Transverse colon (tissue), 4 donors: Measurements from ENCODE around the gene VSTM4. TPM values are rescaled to one million over a fixed set of nuclear protein-coding genes. Genes with fewer than 3 reads are reported as not detected.

Experiments
- DNase-seq: peaks from one replicate; pipeline ENCODE4 v3.0.0-alpha.2; 2019
- H3K27ac ChIP-seq, 4 donors: fragments of 200-600 bp; sonication (generic); 2 replicates each; pipeline ENCODE4 v1.5.1; 2016 to 2018; ENCODE audit warnings: inconsistent platforms in 4 of 4
- H3K27me3 ChIP-seq: fragments of 200-600 bp; sonication (generic); 2 replicates; pipeline ENCODE4 v1.5.1; 2017; ENCODE audit warnings: inconsistent platforms
- H3K36me3 ChIP-seq, 4 donors: fragments of 200-600 bp; sonication (generic); 2 replicates each; pipeline ENCODE4 v1.5.1; 2017 to 2019; ENCODE audit warnings: inconsistent platforms in 4 of 4
- H3K4me1 ChIP-seq, 4 donors: fragments of 200-600 bp; sonication (generic); 2 replicates each; pipeline ENCODE4 v1.5.1; 2017 to 2020; ENCODE audit warnings: inconsistent platforms in 4 of 4
- H3K4me3 ChIP-seq, 4 donors: fragments of 200-600 bp; sonication (generic); 1 replicate in 1 of 4; 2 replicates in 3 of 4; pipeline versions ENCODE4 v1.5.1 to v1.6.1; 2017 to 2019; ENCODE audit warnings: inconsistent platforms in 4 of 4
- H3K9me3 ChIP-seq, 2 donors: fragments of 200-600 bp; sonication (generic); 2 replicates each; pipeline ENCODE4 v1.5.1; 2017 to 2019; ENCODE audit warnings: inconsistent platforms in 2 of 2
- EP300 ChIP-seq: sonication (generic); formaldehyde crosslinking; IDR thresholded peaks from one replicate; pipeline ENCODE4 v1.6.1; 2017; ENCODE audit warnings: antibody characterized with exemption, low read depth
- POLR2A ChIP-seq: fragments of 450-650 bp; IDR thresholded peaks from one replicate; pipeline ENCODE4 v1.6.1; 2016; ENCODE audit warnings: antibody characterized with exemption, mild to moderate bottlenecking, moderate library complexity
- POLR2AphosphoS5 ChIP-seq, 3 donors: sonication (generic); formaldehyde crosslinking; IDR thresholded peaks; one replicate each; pipeline ENCODE4 v1.6.1; 2016; ENCODE audit warnings: antibody characterized with exemption in 3 of 3
- WGBS, 2 donors: methylation state at CpG; one replicate each; pipeline ENCODE4 v1.1.5; 2018; ENCODE audit warnings: low coverage in 1 of 2; 5-methylcytosine and 5-hydroxymethylcytosine counted together
- in situ Hi-C, 4 donors: fragments of 200-750 bp; cut with MboI; loops; one replicate each; pipeline versions ENCODE4 v1.15.0 to v1.15.1; 2017; ENCODE audit warnings: low sequenced_read_pairs in 3 of 4, low pct_ligation_motif_present in 1 of 4, low pct_unique_long_range_greater_than_20kb in 1 of 4
- intact Hi-C: fragments of 100-400 bp; cut with DNase I; formaldehyde crosslinking; loops from one replicate; pipeline ENCODE4 v1.15.1; 2023; ENCODE audit warnings: low total_unique reads
- total RNA-seq, 4 donors: library from RNA; depleted of rRNA; stranded (reverse); fragments of >200 nt; gene quantifications; one replicate each; pipeline ENCODE4 v1.1.0, GENCODE V29; 2016
- TF ChIP-seq, protein P1 (sequence below), 5 experiments: fragments of 200-600 bp in 3 of 5; fragments of 450-650 bp in 2 of 5; sonication (generic) in 3 of 5; IDR thresholded peaks; 1 replicate in 2 of 5; 2 replicates in 3 of 5; pipeline ENCODE4 v1.5.1; 2016 to 2017; ENCODE audit warnings: antibody characterized with exemption in 5 of 5, inconsistent platforms in 3 of 5, mild to moderate bottlenecking in 2 of 5, moderate library complexity in 1 of 5

The VSTM4 gene
- total RNA-seq, 4 donors from 2014 or later, result 2.2 to 6.0 (median 3.9) TPM

DNA sequence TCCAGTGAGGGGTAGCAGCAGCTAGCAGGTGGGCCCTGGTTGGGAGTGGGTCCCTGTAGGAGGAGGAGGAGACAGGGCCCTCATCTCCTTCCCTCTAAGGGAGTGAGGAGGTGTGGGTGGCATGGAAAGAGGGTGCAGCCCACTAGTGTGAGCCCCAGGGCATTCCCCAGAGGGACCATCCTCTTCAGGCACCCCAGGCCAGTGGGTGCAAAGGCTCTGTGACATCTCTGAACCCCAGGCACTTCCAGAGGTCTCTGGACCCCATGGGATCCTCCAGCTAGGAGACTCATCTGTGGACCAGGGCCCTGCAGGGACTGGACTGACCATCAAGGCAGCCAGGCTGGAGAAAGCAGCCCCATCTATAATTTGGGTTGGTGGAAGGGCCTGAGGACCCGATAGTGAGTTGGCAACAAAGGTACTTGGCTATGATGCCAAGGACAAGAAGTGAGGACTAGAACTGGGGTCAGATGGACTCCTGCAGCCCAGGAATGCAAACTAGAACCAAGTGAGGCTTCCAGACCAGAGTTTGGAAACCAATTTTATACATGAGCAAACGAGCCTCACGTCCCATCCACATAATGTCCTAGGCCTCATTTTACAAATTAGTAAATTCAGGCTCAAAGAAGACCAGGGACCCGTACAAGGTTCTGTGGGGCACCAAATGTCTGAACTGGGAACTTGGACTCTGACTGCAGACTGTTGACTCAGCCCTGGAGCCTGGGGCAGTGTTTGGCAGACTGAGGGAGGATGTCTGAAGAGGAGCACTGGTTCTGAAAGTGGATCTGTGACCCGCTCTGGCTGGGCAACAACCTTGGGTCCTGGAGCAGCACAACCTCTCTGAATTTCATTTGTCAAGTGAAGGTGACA is 1.4 kb upstream of the VSTM4 start:
- DNase-seq, result no peak
- Histone ChIP-seq H3K27ac (no peak overlapping the region), H3K36me3 (no peaks in the 10 kb centered on the region), H3K9me3 (no peaks in the 10 kb centered on the region), H3K27me3 (peaks cover 22% of the 10 kb centered on the region), H3K4me3 (no peak overlapping the region), H3K4me1 (no peaks in the 10 kb centered on the region)
- in situ Hi-C loops (no loop called here), intact Hi-C loops (no loop called here)
- no peak for TF ChIP-seq EP300
- TF ChIP-seq POLR2AphosphoS5 (IDR thresholded peaks at IDR 0.05), result no peak
- no peak for TF ChIP-seq POLR2A
- TF ChIP-seq, protein P1, sequence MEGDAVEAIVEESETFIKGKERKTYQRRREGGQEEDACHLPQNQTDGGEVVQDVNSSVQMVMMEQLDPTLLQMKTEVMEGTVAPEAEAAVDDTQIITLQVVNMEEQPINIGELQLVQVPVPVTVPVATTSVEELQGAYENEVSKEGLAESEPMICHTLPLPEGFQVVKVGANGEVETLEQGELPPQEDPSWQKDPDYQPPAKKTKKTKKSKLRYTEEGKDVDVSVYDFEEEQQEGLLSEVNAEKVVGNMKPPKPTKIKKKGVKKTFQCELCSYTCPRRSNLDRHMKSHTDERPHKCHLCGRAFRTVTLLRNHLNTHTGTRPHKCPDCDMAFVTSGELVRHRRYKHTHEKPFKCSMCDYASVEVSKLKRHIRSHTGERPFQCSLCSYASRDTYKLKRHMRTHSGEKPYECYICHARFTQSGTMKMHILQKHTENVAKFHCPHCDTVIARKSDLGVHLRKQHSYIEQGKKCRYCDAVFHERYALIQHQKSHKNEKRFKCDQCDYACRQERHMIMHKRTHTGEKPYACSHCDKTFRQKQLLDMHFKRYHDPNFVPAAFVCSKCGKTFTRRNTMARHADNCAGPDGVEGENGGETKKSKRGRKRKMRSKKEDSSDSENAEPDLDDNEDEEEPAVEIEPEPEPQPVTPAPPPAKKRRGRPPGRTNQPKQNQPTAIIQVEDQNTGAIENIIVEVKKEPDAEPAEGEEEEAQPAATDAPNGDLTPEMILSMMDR (IDR thresholded peaks at IDR 0.05), result no peak
- WGBS, 2 donors, result 85% methylated on average over 5 of the region's 5 CpGs; no CpG with 5 or more reads in 1 of the 2 donors

DNA sequence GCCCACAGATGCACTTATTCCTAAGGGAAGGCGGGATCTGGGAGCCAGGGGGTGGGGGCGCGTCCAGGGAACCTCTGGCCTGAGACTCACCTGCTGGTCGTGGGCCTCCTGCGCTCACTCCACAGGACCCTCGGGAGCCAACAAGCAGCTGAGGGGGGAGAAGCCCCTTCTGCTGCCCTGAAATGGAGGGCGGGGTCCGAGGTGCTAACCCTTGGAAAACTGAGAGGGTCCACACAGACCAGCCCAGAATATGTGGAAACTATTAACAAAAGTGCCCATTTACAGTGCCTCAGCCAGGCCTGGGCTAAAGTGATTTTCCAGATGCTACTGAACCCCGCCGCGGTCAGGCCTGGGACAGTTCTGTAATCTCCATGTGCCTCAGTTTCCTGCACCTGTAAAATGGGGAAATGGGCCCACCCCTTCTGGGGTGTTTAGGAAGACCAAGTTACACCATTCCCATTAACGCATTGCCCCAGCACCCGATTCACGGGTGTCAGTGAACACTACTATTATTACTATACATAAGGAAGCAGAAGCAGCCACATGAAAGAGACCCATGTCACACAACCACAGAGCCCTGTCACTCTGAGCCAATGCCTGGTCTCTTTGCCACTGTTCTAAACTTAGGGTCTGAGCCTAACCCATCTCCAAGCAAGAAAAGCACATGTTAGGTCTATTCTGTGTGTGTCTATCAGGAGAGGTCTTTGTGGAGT is 630 bp upstream of the VSTM4 start:
- no peak for DNase-seq
- no peaks in the 10 kb centered on the region for H3K9me3 ChIP-seq
- WGBS, 2 donors, result 79 to 96% methylated on average over 5 to 14 of the region's 14 CpGs
- H3K4me1 ChIP-seq, result no peaks in the 10 kb centered on the region
- peak overlapping the region in 3 of 4 donors; percentile 4 to 18 (median 10) for H3K27ac ChIP-seq
- in situ Hi-C loops, result no loop called here
- no peaks in the 10 kb centered on the region for H3K36me3 ChIP-seq
- intact Hi-C loops, result no loop called here
- no peak for TF ChIP-seq POLR2AphosphoS5 (IDR thresholded peaks at IDR 0.05)
- TF ChIP-seq, protein P1 (IDR thresholded peaks at IDR 0.05), result no peak
- no peak for TF ChIP-seq POLR2A
- TF ChIP-seq EP300, result no peak
- H3K4me3 ChIP-seq, result peak overlapping the region in 2 of 4 donors; percentile 14 to 33
- H3K27me3 ChIP-seq, result peaks cover 22% of the 10 kb centered on the region

DNA sequence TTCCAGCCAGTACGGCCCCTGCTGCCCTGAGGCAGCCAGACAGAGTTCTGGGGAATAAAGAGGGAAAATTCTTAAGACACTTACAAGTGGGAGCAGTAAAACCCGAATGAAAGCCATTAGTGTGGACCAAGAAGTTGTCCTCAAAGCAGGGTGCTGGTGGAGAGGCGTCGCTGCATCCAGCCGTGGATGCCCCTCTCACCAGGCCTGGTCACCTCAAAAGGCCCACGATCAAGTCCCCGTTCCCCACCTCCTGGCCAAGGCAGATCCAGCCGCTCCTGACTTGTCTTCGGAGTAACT is 656 bp downstream of the VSTM4 start:
- H3K27ac ChIP-seq, result peak overlapping the region; percentile 80 to 82 (median 80)
- DNase-seq, result no peak

DNA sequence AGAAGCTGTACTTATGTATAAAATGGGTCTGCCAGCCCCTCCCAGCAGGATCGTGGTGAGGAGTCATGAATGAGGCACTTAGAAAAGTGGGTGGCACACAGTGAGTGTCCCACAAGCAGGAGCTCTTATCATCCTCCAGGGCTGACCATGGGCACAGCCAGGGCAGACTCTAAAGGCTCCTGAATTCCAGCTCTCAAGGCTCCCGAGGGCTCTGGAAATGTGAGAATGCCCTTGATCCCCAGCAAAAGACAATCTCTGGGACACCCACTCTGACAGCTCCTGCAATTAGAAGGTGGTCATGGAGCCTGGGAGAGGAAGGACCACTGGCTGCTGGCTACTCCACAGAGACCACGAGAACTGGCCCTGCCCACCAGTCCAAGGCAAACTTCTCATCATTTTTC is 1.6 kb downstream of the VSTM4 start:
- Histone ChIP-seq H3K4me1 (peaks cover 0 to 3% (median 0%) of the 10 kb centered on the region in 4 donors), H3K9me3 (no peaks in the 10 kb centered on the region), H3K4me3 (no peak overlapping the region), H3K36me3 (no peaks in the 10 kb centered on the region), H3K27me3 (peaks cover 22% of the 10 kb centered on the region), H3K27ac (peak overlapping the region in 2 of 4 donors; percentile 81 to 82)
- no peak for TF ChIP-seq POLR2A
- WGBS, 2 donors, result 20 to 61% methylated on average over 1 to 3 of the region's 3 CpGs
- no peak for DNase-seq
- intact Hi-C loops, result no loop called here
- in situ Hi-C loops, result no loop called here

More for the DNA sequence above, 656 bp downstream of the VSTM4 start:
- H3K27me3 ChIP-seq, result peaks cover 22% of the 10 kb centered on the region
- no peaks in the 10 kb centered on the region for H3K36me3 ChIP-seq
- TF ChIP-seq POLR2AphosphoS5 (IDR thresholded peaks at IDR 0.05), result no peak
- TF ChIP-seq, protein P1 (IDR thresholded peaks at IDR 0.05), result no peak
- TF ChIP-seq POLR2A, result no peak
- no peak for TF ChIP-seq EP300
- intact Hi-C loops, result no loop called here
- H3K4me1 ChIP-seq, result no peaks in the 10 kb centered on the region
- in situ Hi-C loops, result no loop called here
- WGBS, 2 donors, result 30 to 56% methylated on average over 2 to 7 of the region's 9 CpGs
- peak overlapping the region; percentile 37 to 58 (median 43) for H3K4me3 ChIP-seq
- no peaks in the 10 kb centered on the region for H3K9me3 ChIP-seq
